Stimulated activated effector memory CD8-positive, alpha-beta T cell treated with anti-CD3 and anti-CD28 coated beads, Interleukin-12 subunit alpha, Interleukin-12 subunit beta, amount 100 ng/mL, for 72 hours (primary cell): ENCODE data around the gene NKIRAS2.
"Not testable (repeated sequence)": the region's sequence is repeated elsewhere in the genome, so short reads cannot be mapped to it uniquely, and the experiment has no call there.

Source experiments
- ATAC-seq: fragments of 150-1000 bp; cut with Tn5 transposase; 2 replicates; pipeline ENCODE4 v1.10.0; 2021
- DNase-seq, 2 donors: peaks; one replicate each; pipeline ENCODE4 v3.0.0; 2021 to 2022; ENCODE audit warnings: low spot score in 2 of 2
- H3K27ac Mint-ChIP-seq: one replicate; pipeline ENCODE4 v1.8.0; 2022; ENCODE audit warnings: mild to moderate bottlenecking, mixed read lengths
- H3K36me3 Mint-ChIP-seq: one replicate; pipeline ENCODE4 v1.8.0; 2022; ENCODE audit warnings: mild to moderate bottlenecking, mixed read lengths
- H3K4me1 Mint-ChIP-seq: one replicate; pipeline ENCODE4 v1.8.0; 2022; ENCODE audit warnings: mixed read lengths
- H3K4me3 Mint-ChIP-seq: one replicate; pipeline ENCODE4 v1.8.0; 2022; ENCODE audit warnings: mild to moderate bottlenecking, mixed read lengths
- H3K9me3 Mint-ChIP-seq: one replicate; pipeline ENCODE4 v1.8.0; 2022; ENCODE audit warnings: mixed read lengths

NKIRAS2 gene

GRCh38 chr17:42012363-42012762 is 7.5 kb upstream of the NKIRAS2 start:
- DNase-seq, H3K9me3 Mint-ChIP-seq, H3K4me3 Mint-ChIP-seq, ATAC-seq: not testable (repeated sequence)
- peak overlapping the region; percentile 17 for H3K27ac Mint-ChIP-seq
- H3K36me3 Mint-ChIP-seq, result peaks cover 53% of the 10 kb centered on the region
- peaks cover 58% of the 10 kb centered on the region for H3K4me1 Mint-ChIP-seq

DNA sequence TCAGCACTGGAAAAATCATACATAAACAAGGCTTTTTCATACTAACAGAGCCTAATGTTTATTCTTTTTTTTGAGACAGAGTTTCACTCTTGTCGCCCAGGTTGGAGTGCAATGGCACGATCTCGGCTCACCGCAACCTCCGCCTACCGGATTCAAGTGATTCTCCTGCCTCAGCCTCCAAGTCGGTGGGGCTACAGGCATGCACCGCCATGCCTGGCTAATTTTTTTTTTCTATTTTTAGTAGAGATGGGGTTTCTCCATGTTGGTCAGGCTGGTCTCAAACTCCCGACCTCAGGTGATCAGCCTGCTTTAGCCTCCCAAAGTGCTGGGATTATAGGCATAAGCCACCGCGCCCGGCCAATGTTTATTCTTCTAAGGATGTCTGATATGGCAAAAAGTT is 6.2 kb upstream of the NKIRAS2 start:
- Mint-ChIP-seq H3K4me1 (peaks cover 70% of the 10 kb centered on the region), H3K27ac (peak overlapping the region; percentile 17), H3K36me3 (peaks cover 53% of the 10 kb centered on the region)
- H3K4me3 Mint-ChIP-seq, H3K9me3 Mint-ChIP-seq, ATAC-seq, DNase-seq: not testable (repeated sequence)

GRCh38 chr17:42016411-42016831 is 3.5 kb upstream of the NKIRAS2 start:
- Mint-ChIP-seq H3K36me3 (peaks cover 39% of the 10 kb centered on the region), H3K9me3 (peaks cover 2% of the 10 kb centered on the region), H3K4me1 (peaks cover 69% of the 10 kb centered on the region), H3K4me3 (peak overlapping the region; percentile 93), H3K27ac (peak overlapping the region; percentile 98)
- no peak for DNase-seq
- no peak for ATAC-seq

DNA sequence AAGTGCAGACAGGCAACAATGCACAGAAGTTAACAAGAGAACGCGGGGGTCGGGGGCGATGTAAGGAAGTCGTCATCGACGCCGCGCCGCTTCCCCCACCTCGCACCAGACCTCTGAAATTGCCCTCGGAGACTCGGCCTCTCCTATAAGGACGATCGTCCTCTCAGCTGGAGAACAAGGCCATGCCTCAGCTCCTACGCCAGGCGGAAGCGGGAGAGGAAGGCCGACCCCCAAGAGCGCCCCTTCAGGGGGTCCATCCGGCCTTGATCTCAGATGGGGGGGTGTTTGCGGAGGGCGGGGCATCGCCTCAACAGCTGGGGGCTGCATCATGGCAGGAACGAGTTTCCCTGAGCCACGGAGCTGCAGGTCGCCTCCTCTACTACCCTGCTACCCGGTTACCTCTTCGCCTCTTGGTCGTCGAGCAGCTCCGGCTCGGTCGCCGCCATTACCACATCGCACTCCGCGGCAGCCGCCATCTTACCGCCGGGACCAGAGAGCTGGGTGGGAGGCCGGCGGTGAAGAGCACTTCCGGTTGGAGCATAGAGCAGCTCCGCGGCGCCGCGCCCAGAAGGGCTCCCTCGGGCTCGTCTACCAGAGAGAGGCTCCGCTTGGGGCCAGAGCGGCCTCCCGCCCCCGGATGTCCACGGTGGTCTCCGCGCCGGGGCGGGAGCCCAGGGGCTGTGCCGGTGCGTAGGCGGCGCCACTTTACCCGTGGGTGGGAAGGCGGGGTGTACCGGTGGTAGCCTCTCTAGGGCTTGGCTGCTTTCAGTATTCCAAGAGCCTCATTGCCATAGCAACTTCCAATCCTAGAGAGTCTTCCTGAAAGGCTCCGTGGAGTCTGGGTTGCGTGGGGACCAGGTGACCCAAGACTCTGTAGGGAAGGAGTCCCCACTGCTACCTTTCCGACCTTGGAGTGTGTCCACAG is 2.7 kb upstream of the NKIRAS2 start, which contains the start of gene DNAJC7:
Gene DNAJC7 (minus strand): TSS at position 499 of the 925 bp plus-strand sequence. CDS start 23 bp downstream, at position 476.
- H3K4me3 Mint-ChIP-seq, result peak within 1 kb of the TSS; percentile 93
- H3K27ac Mint-ChIP-seq, result peak within 1 kb of the TSS; percentile 98
- H3K9me3 Mint-ChIP-seq, result peaks cover 2% of the 10 kb centered on the region
- peaks cover 43% of the 10 kb centered on the region for H3K36me3 Mint-ChIP-seq
- ATAC-seq (peak; percentile 93), DNase-seq (peak; percentile 76 to 92)
- peaks cover 67% of the 10 kb centered on the region for H3K4me1 Mint-ChIP-seq

DNA sequence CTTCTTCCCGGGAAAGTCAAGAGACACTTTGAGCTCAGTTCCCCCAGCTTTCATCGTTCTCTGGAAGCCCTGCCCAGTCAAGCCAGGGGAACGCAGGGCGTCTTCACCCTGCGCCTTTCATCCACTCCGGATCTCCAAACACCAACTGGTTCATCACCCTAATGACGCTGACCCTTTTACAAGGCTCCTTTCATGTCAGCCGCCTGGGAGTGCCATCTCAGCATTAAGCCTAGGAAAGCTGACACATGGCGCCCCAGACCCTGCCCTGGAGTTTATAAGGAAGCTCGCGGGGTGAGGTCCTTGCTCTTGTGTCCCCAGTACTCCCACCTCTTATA is 2.1 kb upstream of the NKIRAS2 start:
- H3K9me3 Mint-ChIP-seq, result peaks cover 2% of the 10 kb centered on the region
- ATAC-seq (peak; percentile 27), DNase-seq (no peak)
- peak overlapping the region; percentile 93 for H3K4me3 Mint-ChIP-seq
- H3K36me3 Mint-ChIP-seq, result peaks cover 46% of the 10 kb centered on the region
- H3K4me1 Mint-ChIP-seq, result peaks cover 66% of the 10 kb centered on the region
- H3K27ac Mint-ChIP-seq, result peak overlapping the region; percentile 98

- H3K27ac Mint-ChIP-seq, result peak overlapping the region; percentile 98
- ATAC-seq, result no peak
- peaks cover 2% of the 10 kb centered on the region for H3K9me3 Mint-ChIP-seq
- peaks cover 61% of the 10 kb centered on the region for H3K4me1 Mint-ChIP-seq
- H3K4me3 Mint-ChIP-seq, result peak overlapping the region; percentile 93
- peaks cover 48% of the 10 kb centered on the region for H3K36me3 Mint-ChIP-seq
- DNase-seq, result no peak
Measured at GRCh38 chr17:42018339-42018738, 1.6 kb upstream of the NKIRAS2 start.

GRCh38 chr17:42018988-42019387 is 902 bp upstream of the NKIRAS2 start:
- no peak for ATAC-seq
- Mint-ChIP-seq H3K4me3 (peak overlapping the region; percentile 93), H3K4me1 (peaks cover 57% of the 10 kb centered on the region), H3K36me3 (peaks cover 51% of the 10 kb centered on the region), H3K27ac (peak overlapping the region; percentile 84), H3K9me3 (peaks cover 2% of the 10 kb centered on the region)
- no peak for DNase-seq

DNA sequence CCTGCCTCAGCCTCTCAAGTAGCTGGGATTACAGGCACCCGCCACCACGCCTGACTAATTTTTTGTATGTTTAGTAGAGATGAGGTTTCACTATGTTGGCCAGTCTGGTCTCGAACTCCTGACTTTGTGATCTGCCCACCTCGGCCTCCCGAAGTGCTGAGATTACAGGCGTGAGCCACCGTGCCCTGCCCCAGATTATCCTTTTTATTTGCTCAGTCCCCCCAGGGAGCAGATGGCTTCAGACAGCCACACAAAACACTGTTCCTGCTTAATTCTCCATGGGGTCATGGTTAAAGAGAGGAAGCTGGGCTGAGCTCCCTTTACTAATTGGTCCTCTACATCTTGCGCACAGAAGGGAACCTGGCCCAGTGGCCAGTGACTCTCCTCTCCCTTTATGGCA is 955 bp downstream of the NKIRAS2 start:
- not testable (repeated sequence) for H3K9me3 Mint-ChIP-seq, DNase-seq, ATAC-seq
- H3K4me3 Mint-ChIP-seq, result peak overlapping the region; percentile 93
- H3K36me3 Mint-ChIP-seq, result peaks cover 46% of the 10 kb centered on the region
- H3K4me1 Mint-ChIP-seq, result peaks cover 54% of the 10 kb centered on the region
- peak overlapping the region; percentile 84 for H3K27ac Mint-ChIP-seq

DNA sequence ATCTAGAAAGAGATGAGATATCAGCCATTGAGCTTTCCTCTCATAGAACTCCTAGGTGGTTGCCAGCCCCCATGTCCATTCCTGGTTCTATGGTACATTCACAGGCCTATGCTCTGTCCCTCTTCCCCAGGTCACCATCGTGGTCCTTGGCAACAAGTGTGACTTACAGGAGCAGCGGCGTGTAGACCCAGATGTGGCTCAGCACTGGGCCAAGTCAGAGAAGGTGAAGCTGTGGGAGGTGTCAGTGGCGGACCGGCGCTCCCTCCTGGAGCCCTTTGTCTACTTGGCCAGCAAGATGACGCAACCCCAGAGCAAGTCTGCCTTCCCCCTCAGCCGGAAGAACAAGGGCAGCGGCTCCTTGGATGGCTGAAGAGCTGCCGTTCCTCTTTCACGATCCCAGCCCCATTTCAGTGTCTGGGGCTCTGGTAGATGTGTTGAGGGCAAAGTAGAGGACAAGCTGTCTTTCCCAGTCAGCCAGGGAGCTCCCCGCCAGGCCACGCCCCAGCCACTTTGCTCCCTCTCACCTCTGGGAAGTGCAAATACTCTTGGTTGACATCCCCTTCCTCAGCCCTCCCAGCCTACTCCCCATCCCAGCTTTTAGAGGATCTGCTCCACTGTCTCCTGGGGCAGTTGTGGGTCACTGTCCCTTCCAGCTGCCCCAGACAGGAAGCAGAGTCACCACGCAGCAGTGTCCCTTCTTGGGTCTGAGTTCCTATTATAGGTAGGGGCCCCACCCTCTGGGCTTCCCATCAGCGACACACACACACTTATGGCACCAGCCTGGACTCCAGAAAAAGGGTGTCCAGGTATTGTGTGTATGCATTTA is 3.8 kb downstream of the NKIRAS2 start:
- Mint-ChIP-seq H3K4me3 (no peak overlapping the region), H3K27ac (no peak overlapping the region), H3K4me1 (peaks cover 44% of the 10 kb centered on the region), H3K36me3 (peaks cover 30% of the 10 kb centered on the region), H3K9me3 (peaks cover 2% of the 10 kb centered on the region)
- DNase-seq, result no peak
- ATAC-seq, result no peak

DNA sequence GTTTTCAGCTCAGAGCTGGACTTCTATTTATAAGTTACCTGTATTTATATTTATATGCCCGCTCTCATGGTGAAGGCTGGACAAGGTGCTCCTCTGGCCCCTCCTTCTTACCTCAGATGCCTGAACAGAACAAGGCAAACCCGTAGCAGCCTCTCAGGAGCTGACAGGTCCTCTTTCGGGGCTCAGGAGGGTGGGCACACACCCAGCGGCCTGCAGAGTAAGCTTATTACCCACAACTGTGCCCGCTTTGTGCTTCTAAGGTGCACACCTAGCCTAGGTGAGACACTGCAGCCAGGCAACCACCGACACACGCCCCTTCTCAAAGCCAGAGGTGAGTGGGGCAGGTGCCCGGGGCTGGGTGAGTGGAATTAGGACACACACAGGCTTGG is 5.3 kb downstream of the NKIRAS2 start:
- no peaks in the 10 kb centered on the region for H3K9me3 Mint-ChIP-seq
- peak overlapping the region; percentile 91 for H3K27ac Mint-ChIP-seq
- peaks cover 34% of the 10 kb centered on the region for H3K4me1 Mint-ChIP-seq
- ATAC-seq (no peak), DNase-seq (no peak)
- H3K36me3 Mint-ChIP-seq, result peaks cover 30% of the 10 kb centered on the region
- H3K4me3 Mint-ChIP-seq, result peak overlapping the region; percentile 45

DNA sequence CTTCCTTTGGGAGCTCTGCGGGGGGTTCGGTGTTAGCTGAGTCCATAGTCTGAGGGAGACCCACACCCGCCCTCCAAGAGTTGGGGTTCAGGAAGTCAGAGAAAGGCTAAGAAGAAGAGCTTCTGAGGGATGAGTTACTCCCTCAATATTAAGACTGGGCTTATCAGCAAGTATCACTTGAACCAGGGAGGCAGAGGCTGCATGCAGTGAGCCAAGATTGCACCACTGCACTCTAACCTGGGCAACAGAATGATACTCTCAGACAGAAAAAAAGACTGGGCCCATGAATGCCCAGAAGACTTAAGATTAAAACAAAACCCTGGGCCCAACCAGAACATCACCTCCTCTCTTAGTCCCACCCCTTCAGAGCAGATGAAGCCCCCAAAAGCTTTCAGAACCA is 6.0 kb downstream of the NKIRAS2 start:
- peaks cover 27% of the 10 kb centered on the region for H3K4me1 Mint-ChIP-seq
- H3K36me3 Mint-ChIP-seq, result peaks cover 30% of the 10 kb centered on the region
- peak overlapping the region; percentile 80 for H3K27ac Mint-ChIP-seq
- DNase-seq, result no peak
- H3K9me3 Mint-ChIP-seq, result no peaks in the 10 kb centered on the region
- H3K4me3 Mint-ChIP-seq, result no peak overlapping the region
- no peak for ATAC-seq

DNA sequence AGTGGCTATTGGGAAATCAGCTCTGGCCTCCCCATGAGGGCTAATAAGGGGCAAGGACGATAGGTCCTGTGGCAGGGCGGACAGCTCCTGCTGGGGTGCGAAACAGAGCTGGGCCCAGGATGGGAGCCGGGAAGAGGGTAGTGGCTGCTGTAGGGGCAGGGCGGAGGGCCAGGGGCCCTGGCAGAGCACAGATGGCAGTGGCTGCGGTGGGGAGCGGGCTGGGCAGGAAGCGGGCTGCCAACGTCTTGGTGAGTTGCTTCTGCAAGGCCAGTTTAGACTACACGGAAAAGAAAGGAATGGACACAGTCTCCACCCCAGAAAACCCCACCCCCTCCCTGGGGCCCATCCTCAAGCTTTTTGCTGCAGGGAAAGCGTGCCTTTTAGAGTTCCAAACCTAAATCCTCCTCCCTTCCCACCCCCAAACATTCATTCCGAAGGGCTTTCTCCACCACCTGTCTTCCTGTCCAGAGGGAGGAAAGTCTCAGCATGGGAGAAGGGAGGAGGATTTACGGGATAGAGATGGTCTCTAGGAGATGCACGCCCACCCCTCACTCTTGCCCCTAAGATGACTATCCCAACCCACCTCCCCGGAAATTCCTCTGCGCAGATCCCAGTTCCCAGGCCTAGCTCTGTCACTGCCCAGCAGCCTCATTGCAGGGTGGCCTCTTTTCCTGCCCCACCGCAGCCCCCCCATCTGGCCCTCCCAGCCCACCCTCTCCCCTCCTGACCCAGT is 7.1 kb downstream of the NKIRAS2 start:
- H3K4me1 Mint-ChIP-seq, result peaks cover 18% of the 10 kb centered on the region
- no peak overlapping the region for H3K27ac Mint-ChIP-seq
- H3K36me3 Mint-ChIP-seq, result peaks cover 28% of the 10 kb centered on the region
- H3K9me3 Mint-ChIP-seq, result no peaks in the 10 kb centered on the region
- H3K4me3 Mint-ChIP-seq, result no peak overlapping the region
- no peak for ATAC-seq
- no peak for DNase-seq

GRCh38 chr17:42027590-42027889 is 7.7 kb downstream of the NKIRAS2 start:
- H3K9me3 Mint-ChIP-seq, result no peaks in the 10 kb centered on the region
- no peak for ATAC-seq
- peaks cover 13% of the 10 kb centered on the region for H3K4me1 Mint-ChIP-seq
- H3K4me3 Mint-ChIP-seq, result no peak overlapping the region
- no peak for DNase-seq
- no peak overlapping the region for H3K27ac Mint-ChIP-seq
- H3K36me3 Mint-ChIP-seq, result peaks cover 22% of the 10 kb centered on the region

- no peak for DNase-seq
- H3K9me3 Mint-ChIP-seq, result no peaks in the 10 kb centered on the region
- H3K4me1 Mint-ChIP-seq, result peaks cover 13% of the 10 kb centered on the region
- H3K36me3 Mint-ChIP-seq, result peaks cover 20% of the 10 kb centered on the region
- H3K27ac Mint-ChIP-seq, result peak overlapping the region; percentile 68
- H3K4me3 Mint-ChIP-seq, result no peak overlapping the region
- no peak for ATAC-seq
Measured at GRCh38 chr17:42027961-42028790, 8.3 kb downstream of the NKIRAS2 start.
